Gastrocnemius medialis (tissue), 4 donors: ENCODE measurements around the gene ZNF571.

ENCODE experiments used
- CTCF ChIP-seq, 5 experiments: fragments of 450-650 bp in 3 of 5; fragments of 200-600 bp in 2 of 5; sonication (generic) in 2 of 5; IDR thresholded peaks in 4 of 5; conservative IDR thresholded peaks in 1 of 5; 1 replicate in 4 of 5; 2 replicates in 1 of 5; pipeline ENCODE4 v1.5.1; 2016 to 2019; ENCODE audit warnings: antibody characterized with exemption in 5 of 5, mild to moderate bottlenecking in 3 of 5, moderate library complexity in 3 of 5
- POLR2A ChIP-seq, 2 donors: fragments of 450-650 bp; IDR thresholded peaks; one replicate each; pipeline ENCODE4 v1.6.1; 2017; ENCODE audit warnings: antibody characterized with exemption in 2 of 2, mild to moderate bottlenecking in 2 of 2, moderate library complexity in 2 of 2

- TF ChIP-seq CTCF (IDR thresholded peaks at IDR 0.05 in 4 of 5, conservative IDR thresholded peaks at IDR 0.05 in 1 of 5) (no peak), POLR2A (IDR thresholded peaks at IDR 0.05) (no peak)
Observed at GRCh38 chr19:37572203-37572602, 22.4 kb downstream of the ZNF571 start.
